Naive thymus-derived CD8-positive, alpha-beta T cell (primary cell): Measurements from ENCODE around the gene CNGB1. TPM values are rescaled to one million over a fixed set of nuclear protein-coding genes. Genes with fewer than 3 reads are reported as not detected.
"Not testable (repeated sequence)": the region's sequence is repeated elsewhere in the genome, so short reads cannot be mapped to it uniquely, and the experiment has no call there.

Experiments
- ATAC-seq, 2 donors: fragments of 150-1000 bp; cut with Tn5 transposase in 1 of 2; sonication (Bioruptor Pico), chemical (Tn5 transposase) in 1 of 2; 1 replicate in 1 of 2; 2 replicates in 1 of 2; pipeline ENCODE4 v1.10.0; 2021; ENCODE audit warnings: mild to moderate bottlenecking in 2 of 2, moderate library complexity in 2 of 2
- POLR2A ChIA-PET: fragments of 350-600 bp; sonication (Branson Sonifier 250); formaldehyde crosslinking; loops from one replicate; lab custom pipeline; 2021; ENCODE audit warnings: antibody characterized with exemption; lab: Charles Lee
- DNase-seq, 10 donors: peaks; one replicate each; pipeline versions ENCODE4 v3.0.0 to v3.0.0-alpha.2; 2020 to 2022
- H3K27ac Mint-ChIP-seq, 10 donors: one replicate each; pipeline ENCODE4 v1.8.0; 2020 to 2022; ENCODE audit warnings: mild to moderate bottlenecking in 10 of 10, mixed read lengths in 10 of 10, moderate library complexity in 4 of 10, inconsistent platforms in 1 of 10
- H3K27me3 Mint-ChIP-seq, 5 donors: one replicate each; pipeline ENCODE4 v1.8.0; 2021 to 2022; ENCODE audit warnings: mixed read lengths in 5 of 5
- H3K36me3 Mint-ChIP-seq, 3 donors: one replicate each; pipeline ENCODE4 v1.8.0; 2020 to 2022; ENCODE audit warnings: mixed read lengths in 3 of 3, mild to moderate bottlenecking in 2 of 3, inconsistent platforms in 1 of 3
- H3K4me1 Mint-ChIP-seq, 4 donors: one replicate each; pipeline ENCODE4 v1.8.0; 2021 to 2022; ENCODE audit warnings: mixed read lengths in 4 of 4
- H3K4me3 Mint-ChIP-seq, 10 donors: one replicate each; pipeline ENCODE4 v1.8.0; 2020 to 2022; ENCODE audit warnings: mild to moderate bottlenecking in 10 of 10, mixed read lengths in 10 of 10, moderate library complexity in 6 of 10, inconsistent platforms in 1 of 10
- H3K9me3 Mint-ChIP-seq, 9 donors: one replicate each; pipeline ENCODE4 v1.8.0; 2020 to 2022; ENCODE audit warnings: mixed read lengths in 9 of 9, mild to moderate bottlenecking in 3 of 9, inconsistent platforms in 1 of 9, moderate library complexity in 1 of 9
- polyA plus RNA-seq, 3 donors: library from polyadenylated mRNA; unstranded; fragments of 300-500 nt; fragmentation: Illumina TruSeq; gene quantifications; one replicate each; pipeline ENCODE4 v1.2.3, GENCODE V29; 2021
- total RNA-seq, 8 experiments: library from RNA in 2 of 8; stranded (reverse) in 2 of 8; gene quantifications; one replicate each; pipeline ENCODE4 v1.2.3 and lab custom pipeline; 2021 to 2026

Gene CNGB1
- total and polyA plus RNA-seq, 5 experiments from 2014 or later = not detected

DNA sequence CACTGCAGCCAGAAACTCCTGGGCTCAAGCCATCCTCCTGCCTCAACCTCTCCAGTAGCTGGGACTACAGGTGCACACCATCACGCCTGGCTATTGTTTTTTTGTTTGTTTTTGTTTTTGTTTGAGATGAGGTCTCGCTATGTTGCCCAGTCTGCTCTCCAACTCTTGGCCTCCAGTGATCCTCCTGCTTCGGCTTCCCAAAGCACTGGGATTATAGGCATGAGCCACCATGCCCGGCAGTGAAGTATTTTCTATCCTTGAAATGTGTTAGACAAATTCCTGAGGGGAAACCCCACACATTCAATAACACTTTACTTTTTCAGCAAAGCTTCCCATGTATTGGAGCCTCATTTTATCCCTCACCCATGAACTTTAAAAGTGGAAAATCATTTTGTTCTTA is 87.4 kb downstream of the CNGB1 start:
- Mint-ChIP-seq H3K4me1 (peaks cover 0 to 4% (median under 1%) of the 10 kb centered on the region in 4 donors), H3K36me3 (peaks cover 0 to 2% (median 0%) of the 10 kb centered on the region in 3 donors), H3K9me3 (no peaks in the 10 kb centered on the region), H3K27me3 (peaks cover 20 to 52% (median 44%) of the 10 kb centered on the region in 5 donors), H3K4me3 (no peak overlapping the region), H3K27ac (no peak overlapping the region)
- DNase-seq (no peak), ATAC-seq (no peak)
- POLR2A ChIA-PET = no interaction called here

DNA sequence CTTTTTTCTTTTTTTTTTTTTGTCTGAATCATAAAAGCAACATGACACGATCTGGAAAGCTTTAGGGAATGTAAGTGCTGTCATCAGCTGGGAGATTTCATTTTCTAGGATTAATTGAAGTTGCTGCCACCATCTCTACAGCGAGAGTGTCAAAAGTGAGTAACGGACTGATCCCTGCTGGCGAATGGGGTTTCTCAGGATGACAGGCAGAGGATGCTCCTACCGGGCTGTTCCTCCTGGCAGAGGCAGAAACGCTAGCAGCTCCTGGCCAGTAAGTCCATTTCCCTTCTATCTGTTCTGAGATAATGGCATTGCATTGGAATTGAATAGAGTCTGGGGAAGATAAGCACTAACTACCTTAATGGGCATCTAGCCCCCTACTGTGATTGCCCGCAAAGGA is 88.1 kb downstream of the CNGB1 start:
- no peak for ATAC-seq
- H3K27me3 Mint-ChIP-seq = peaks cover 18 to 45% (median 37%) of the 10 kb centered on the region in 5 donors

DNA sequence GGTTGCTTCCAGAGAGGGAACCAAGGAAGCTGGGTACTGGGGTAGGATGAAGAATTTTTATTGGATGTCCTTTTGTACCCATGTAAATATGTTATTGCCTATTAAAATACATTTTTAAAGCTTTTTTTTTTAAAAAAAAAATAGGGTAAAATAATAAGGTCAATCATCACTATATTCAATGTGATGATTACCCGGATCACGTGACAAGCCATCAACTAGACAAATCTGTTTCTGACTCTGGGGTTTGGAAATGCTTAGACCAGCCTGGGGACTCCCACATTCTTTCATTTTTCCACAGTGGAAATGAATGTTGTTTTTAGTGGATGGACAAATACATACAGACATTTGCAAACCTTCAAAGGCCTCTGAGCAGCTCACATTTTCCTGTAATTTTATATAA is 88.7 kb downstream of the CNGB1 start:
- Mint-ChIP-seq H3K27me3 (peaks cover 18 to 41% (median 34%) of the 10 kb centered on the region in 5 donors), H3K9me3 (no peaks in the 10 kb centered on the region), H3K27ac (no peak overlapping the region), H3K4me3 (no peak overlapping the region), H3K4me1 (peaks cover 0 to 4% (median under 1%) of the 10 kb centered on the region in 4 donors), H3K36me3 (no peaks in the 10 kb centered on the region)
- DNase-seq (no peak), ATAC-seq (no peak)
- POLR2A ChIA-PET = interaction anchor here (0.6 kb wide), 1 partner anchor 866 kb away, joined by 5 read pairs; no protein-coding TSS in a partner anchor

More for the DNA sequence above, 88.1 kb downstream of the CNGB1 start:
- H3K9me3 Mint-ChIP-seq = no peaks in the 10 kb centered on the region
- no peak overlapping the region for H3K27ac Mint-ChIP-seq
- peaks cover 0 to 4% (median under 1%) of the 10 kb centered on the region in 4 donors for H3K4me1 Mint-ChIP-seq
- H3K36me3 Mint-ChIP-seq = no peaks in the 10 kb centered on the region
- POLR2A ChIA-PET = interaction anchor here (0.6 kb wide), 1 partner anchor 865 kb away, joined by 5 read pairs; no protein-coding TSS in a partner anchor
- DNase-seq = no peak
- no peak overlapping the region for H3K4me3 Mint-ChIP-seq

DNA sequence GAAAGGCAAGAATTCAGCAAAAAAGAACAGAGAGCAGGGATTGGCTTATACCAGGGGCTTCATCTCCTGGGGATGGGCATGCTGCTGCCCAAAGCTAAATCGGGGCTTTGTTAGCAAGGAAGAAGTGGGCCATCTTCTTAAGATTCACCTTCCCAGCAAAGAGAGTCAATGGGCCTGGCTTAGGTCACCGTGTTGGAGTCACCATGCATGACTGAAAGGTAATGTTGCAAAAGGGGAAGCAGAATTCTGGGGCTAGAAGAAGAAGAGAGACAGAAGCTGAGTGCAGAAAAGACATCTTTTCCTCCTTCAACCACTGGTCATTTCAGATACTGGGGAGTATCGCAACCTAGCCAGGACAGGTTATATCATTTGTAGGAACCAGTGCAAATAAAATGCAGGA is 92.3 kb downstream of the CNGB1 start:
- H3K27me3 Mint-ChIP-seq = peaks cover 5 to 15% (median 10%) of the 10 kb centered on the region in 5 donors
- no peaks in the 10 kb centered on the region for H3K36me3 Mint-ChIP-seq
- POLR2A ChIA-PET = no interaction called here
- ATAC-seq (no peak), DNase-seq (no peak)
- H3K4me1 Mint-ChIP-seq = no peaks in the 10 kb centered on the region
- H3K9me3 Mint-ChIP-seq = no peaks in the 10 kb centered on the region
- H3K27ac Mint-ChIP-seq = no peak overlapping the region
- no peak overlapping the region for H3K4me3 Mint-ChIP-seq

DNA sequence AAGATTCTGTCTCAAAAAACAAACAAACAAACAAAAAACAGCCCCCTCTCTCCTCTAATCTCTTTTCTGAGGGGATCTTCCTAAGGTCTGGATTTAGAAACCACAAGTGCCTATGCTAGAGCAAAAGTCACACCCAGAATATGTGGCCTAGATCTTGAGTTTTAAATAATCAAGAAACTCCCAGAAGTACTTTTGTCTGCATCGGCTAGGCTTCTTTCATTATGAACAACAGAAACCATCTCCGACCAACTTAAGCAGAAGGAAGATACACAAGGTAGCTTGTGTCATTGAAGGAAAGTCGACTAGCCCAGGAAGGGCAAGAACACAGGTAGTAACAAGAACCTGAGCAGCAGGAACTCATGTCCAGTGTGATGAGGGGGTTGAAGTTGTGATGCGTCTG is 94.7 kb downstream of the CNGB1 start:
- DNase-seq = no peak
- no peaks in the 10 kb centered on the region for H3K9me3 Mint-ChIP-seq
- no peak overlapping the region for H3K27ac Mint-ChIP-seq
- H3K4me3 Mint-ChIP-seq = no peak overlapping the region
- H3K27me3 Mint-ChIP-seq = peaks cover 2 to 13% (median 6%) of the 10 kb centered on the region in 5 donors
- ATAC-seq = no peak
- H3K4me1 Mint-ChIP-seq = no peaks in the 10 kb centered on the region
- no peaks in the 10 kb centered on the region for H3K36me3 Mint-ChIP-seq
- POLR2A ChIA-PET = no interaction called here

DNA sequence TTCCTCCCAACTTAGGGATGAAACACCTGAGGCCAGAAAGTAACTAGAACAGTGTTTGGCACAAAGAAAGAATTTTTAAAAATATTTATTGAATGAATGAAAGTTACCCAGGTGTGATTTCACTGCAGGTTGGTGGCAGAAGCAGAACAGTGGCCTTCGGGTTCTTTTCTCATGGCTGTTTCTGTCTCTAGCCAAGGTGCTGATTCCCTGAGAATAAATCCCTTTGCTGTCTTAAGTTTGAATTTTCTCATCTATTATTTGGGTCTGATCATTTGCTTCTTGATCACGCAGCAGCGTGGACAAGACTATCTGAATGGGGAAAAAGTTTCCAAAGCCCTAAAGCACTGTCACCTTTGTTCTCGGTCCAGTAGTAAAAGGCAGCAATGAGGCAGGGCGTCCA is 95.6 kb downstream of the CNGB1 start:
- ATAC-seq = no peak
- no peak overlapping the region for H3K4me3 Mint-ChIP-seq
- H3K36me3 Mint-ChIP-seq = no peaks in the 10 kb centered on the region
- H3K4me1 Mint-ChIP-seq = no peaks in the 10 kb centered on the region
- H3K9me3 Mint-ChIP-seq = no peaks in the 10 kb centered on the region
- POLR2A ChIA-PET = no interaction called here
- H3K27ac Mint-ChIP-seq = no peak overlapping the region
- DNase-seq = no peak
- H3K27me3 Mint-ChIP-seq = peaks cover 2 to 13% (median 7%) of the 10 kb centered on the region in 5 donors

DNA sequence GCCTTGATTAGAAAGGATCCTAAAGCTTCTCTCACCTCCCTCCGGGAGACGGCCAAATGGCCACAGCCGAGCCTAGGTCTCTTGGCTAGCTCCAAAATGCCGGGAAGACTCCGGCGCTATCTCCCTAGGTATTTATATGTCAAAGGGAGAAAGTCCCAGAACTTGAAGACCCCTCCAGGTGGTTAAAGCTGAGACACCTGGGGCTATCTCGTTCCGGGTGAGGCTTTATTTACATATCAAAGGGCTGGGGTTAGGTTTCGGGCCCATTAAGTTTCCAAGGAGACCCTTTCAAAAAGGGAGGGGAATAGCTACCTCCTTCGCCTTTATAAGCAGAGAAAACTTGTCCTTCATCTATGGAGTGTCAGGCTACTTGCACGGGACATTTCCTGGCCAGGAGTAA is 97.7 kb downstream of the CNGB1 start:
- Mint-ChIP-seq H3K27me3 (peaks cover 2 to 13% (median 7%) of the 10 kb centered on the region in 5 donors), H3K4me1 (no peaks in the 10 kb centered on the region), H3K4me3 (no peak overlapping the region), H3K9me3 (no peaks in the 10 kb centered on the region), H3K27ac (no peak overlapping the region), H3K36me3 (no peaks in the 10 kb centered on the region)
- no peak for DNase-seq
- POLR2A ChIA-PET = no interaction called here
- no peak for ATAC-seq

DNA sequence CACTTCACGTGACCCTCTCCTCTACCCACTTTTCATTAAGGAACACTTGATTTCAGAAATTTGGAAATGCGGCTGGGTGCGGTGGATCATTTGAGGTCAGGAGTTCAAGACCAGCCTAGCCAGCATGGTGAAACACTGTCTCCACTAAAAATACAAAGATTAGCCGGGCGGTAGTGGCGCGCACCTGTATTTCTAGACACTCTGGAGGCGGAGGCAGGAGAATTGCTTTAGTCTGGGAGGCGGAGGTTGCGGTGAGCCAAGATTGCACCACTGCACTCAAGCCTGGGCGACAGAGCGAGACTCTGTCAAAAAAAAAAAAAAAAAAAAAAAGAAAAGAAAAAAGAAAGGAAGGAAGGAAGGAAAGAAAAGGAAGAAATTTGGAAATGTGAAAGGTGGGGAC is 98.2 kb downstream of the CNGB1 start:
- DNase-seq, H3K36me3 Mint-ChIP-seq, H3K4me1 Mint-ChIP-seq, POLR2A ChIA-PET, H3K9me3 Mint-ChIP-seq, H3K4me3 Mint-ChIP-seq, H3K27ac Mint-ChIP-seq, ATAC-seq: not testable (repeated sequence)
- H3K27me3 Mint-ChIP-seq = peaks cover 2 to 13% (median 7%) of the 10 kb centered on the region in 5 donors

DNA sequence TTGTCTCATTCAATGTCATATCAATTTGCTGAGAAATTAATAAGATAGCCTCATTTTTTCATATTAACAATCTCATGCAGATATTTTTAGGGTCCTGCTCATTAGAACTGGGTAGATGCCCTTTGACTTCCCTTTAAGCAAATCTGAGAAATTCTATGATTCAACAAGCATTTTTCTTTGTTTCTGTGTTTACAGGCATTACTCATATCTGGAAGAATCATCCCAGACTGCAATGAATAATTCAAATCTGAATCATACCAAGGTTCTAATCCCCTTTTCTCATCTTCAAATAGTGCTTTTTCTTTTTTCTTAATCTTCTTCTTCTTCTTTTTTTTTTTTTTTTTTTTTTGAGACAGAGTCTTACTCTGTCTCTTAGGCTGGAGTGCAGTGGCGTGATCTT is 99.5 kb downstream of the CNGB1 start:
- DNase-seq = no peak
- ATAC-seq = no peak
- Mint-ChIP-seq H3K4me1 (no peaks in the 10 kb centered on the region), H3K9me3 (no peaks in the 10 kb centered on the region), H3K36me3 (no peaks in the 10 kb centered on the region), H3K27ac (no peak overlapping the region), H3K27me3 (peaks cover 2 to 13% (median 7%) of the 10 kb centered on the region in 5 donors), H3K4me3 (no peak overlapping the region)
- POLR2A ChIA-PET = interaction anchor here (0.5 kb wide), 1 partner anchor 194 kb away, joined by 6 read pairs; no protein-coding TSS in a partner anchor

DNA sequence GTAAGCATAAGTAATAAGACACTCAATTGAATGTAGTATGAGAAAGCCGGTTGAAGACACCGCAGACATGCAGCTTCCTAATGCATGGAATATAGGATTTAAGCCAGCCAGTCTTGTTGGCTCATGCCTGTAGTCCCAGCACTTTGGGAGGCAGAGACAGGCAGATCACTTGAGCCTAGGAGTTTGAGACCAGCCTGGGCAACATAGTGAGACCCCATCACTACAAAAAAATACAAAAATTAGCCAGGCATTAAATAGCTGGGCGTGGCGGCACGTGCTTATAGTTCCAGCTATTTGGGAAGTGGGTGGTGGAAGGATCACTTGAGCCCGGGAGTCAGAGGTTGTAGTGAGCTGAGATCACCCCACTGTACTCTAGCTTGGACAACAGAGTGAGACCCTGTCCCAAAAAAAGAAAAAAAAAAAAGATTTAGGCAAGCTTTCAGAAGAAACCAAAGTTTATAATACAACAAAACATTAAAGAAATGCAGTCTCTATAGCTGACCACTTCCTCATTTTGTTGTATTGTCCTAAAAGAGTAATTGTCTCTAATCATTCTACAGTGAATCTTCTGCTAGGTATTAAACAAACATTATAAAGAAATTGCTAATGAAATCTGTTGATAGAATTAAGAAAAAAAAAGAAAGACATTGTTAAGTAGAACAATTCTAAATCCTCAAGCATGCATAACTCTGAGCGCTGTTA is 100.0 kb downstream of the CNGB1 start:
- DNase-seq (no peak), ATAC-seq (no peak)
- Mint-ChIP-seq H3K27me3 (peaks cover 2 to 13% (median 7%) of the 10 kb centered on the region in 5 donors), H3K4me3 (no peak overlapping the region), H3K9me3 (no peaks in the 10 kb centered on the region), H3K27ac (no peak overlapping the region), H3K36me3 (no peaks in the 10 kb centered on the region), H3K4me1 (no peaks in the 10 kb centered on the region)
- POLR2A ChIA-PET = interaction anchor here (0.5 kb wide), 1 partner anchor 194 kb away, joined by 6 read pairs; no protein-coding TSS in a partner anchor

DNA sequence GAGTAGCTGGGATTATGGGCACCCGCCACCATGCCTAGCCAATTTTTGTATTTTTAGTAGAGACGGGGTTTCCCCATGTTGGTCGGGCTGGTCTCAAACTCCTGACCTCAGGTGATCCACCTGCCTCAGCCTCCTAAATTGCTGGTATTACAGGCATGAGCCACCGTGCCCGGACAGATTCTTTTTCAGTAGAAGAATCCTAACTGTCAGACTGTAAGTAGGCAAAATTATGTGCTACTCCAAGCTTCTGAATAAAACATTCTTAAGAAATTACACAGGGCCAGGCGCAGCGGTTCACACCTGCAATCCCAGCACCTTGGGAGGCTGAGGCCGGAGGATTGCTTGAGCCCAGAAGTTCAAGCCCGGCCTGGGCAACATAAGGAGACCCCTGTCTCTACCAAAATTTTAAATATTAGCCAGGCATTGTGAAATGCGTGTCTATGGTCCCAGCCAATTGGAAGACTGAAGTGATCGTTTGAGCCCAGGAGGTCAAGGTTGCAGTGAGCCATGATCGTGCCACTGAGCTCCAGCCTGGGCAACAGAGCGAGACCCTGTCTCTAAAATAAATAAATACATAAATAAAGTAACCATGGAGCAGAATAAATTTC is 101.9 kb downstream of the CNGB1 start:
- H3K27me3 Mint-ChIP-seq = peaks cover 3 to 13% (median 6%) of the 10 kb centered on the region in 5 donors
- H3K27ac Mint-ChIP-seq = no peak overlapping the region
- H3K4me3 Mint-ChIP-seq = no peak overlapping the region
- no peaks in the 10 kb centered on the region for H3K4me1 Mint-ChIP-seq
- no peaks in the 10 kb centered on the region for H3K9me3 Mint-ChIP-seq
- DNase-seq = no peak
- POLR2A ChIA-PET = no interaction called here
- H3K36me3 Mint-ChIP-seq = no peaks in the 10 kb centered on the region
- ATAC-seq = no peak

DNA sequence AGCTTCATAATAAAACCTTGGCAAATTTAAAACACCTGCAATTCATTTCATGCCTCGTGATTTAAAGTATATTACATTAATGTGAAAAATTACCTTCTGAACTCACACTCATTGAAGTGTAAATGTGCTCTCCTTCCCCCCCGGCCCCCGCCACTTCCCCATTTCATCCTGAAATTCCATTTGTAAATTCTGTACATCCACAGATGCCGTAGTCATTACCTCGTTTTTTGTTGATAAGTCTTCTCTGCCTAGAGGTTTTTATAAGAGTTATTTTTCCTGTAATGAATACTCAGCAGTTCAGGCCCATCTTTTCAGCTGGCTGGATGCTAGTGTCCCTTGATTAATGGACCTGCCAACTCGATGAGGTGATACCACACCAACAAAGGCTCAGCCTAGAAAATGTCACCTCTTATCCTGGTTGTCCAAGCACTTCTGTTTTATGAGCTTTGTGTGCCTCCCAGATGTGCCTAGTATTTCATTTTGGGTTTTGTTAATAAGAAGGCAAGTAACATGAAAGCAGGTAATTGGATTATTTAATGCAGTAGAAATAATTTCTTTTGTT is 103.8 kb downstream of the CNGB1 start:
- POLR2A ChIA-PET = no interaction called here
- ATAC-seq (no peak), DNase-seq (no peak)
- Mint-ChIP-seq H3K4me3 (no peak overlapping the region), H3K27ac (no peak overlapping the region), H3K4me1 (peaks cover 0 to 3% (median 0%) of the 10 kb centered on the region in 4 donors), H3K9me3 (no peaks in the 10 kb centered on the region), H3K27me3 (peaks cover 7 to 18% (median 13%) of the 10 kb centered on the region in 5 donors), H3K36me3 (no peaks in the 10 kb centered on the region)

DNA sequence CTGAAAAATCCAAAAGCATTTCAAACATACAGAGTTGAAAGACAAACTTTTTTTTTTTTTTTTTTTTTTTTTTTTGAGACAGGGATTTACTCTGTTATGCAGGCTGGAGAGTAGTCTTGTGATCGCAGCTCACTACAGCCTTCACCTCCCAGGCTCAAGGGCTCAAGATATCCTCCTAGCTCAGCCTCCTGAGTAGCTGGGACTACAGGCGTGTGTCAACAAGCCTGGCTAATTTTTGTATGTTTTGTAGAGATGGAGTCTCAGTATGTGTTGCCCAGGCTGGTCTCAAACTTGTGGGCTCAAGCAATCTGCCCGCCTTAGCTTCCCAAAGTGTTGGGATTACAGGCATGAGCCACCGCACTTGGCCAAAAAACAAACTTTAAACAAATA is 104.4 kb downstream of the CNGB1 start:
- no peaks in the 10 kb centered on the region for H3K9me3 Mint-ChIP-seq
- ATAC-seq (no peak), DNase-seq (no peak)
- H3K27me3 Mint-ChIP-seq = peaks cover 7 to 16% (median 12%) of the 10 kb centered on the region in 5 donors
- no peak overlapping the region for H3K27ac Mint-ChIP-seq
- POLR2A ChIA-PET = no interaction called here
- no peaks in the 10 kb centered on the region for H3K36me3 Mint-ChIP-seq
- peaks cover 0 to 3% (median 0%) of the 10 kb centered on the region in 4 donors for H3K4me1 Mint-ChIP-seq
- no peak overlapping the region for H3K4me3 Mint-ChIP-seq
